Central memory CD4-positive, alpha-beta T cell (primary cell): ENCODE measurements around the gene TBCK.
"Not testable (repeated sequence)": the region's sequence is repeated elsewhere in the genome, so short reads cannot be mapped to it uniquely, and the experiment has no call there.

Source experiments
- DNase-seq: peaks from one replicate; pipeline ENCODE4 v3.0.0; 2022

The TBCK gene

DNA sequence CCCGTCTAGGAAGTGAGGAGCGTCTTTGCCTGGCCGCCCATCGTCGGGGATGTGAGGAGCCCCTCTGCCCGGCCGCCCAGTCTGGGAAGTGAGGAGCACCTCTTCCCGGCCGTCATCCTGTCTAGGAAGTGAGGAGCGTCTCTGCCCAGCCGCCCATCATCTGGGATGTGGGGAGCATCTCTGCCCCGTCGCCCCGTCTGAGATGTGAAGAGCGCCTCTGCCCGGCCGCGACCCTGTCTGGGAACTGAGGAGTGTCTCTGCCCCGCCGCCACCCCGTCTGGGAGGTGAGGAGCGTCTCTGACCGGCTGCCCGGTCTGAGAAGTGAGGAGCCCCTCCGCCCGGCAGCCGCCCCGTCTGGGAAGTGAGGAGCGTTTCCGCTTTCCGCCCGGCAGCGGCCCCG is 5.2 kb upstream of the TBCK start:
- DNase-seq = not testable (repeated sequence)

DNA sequence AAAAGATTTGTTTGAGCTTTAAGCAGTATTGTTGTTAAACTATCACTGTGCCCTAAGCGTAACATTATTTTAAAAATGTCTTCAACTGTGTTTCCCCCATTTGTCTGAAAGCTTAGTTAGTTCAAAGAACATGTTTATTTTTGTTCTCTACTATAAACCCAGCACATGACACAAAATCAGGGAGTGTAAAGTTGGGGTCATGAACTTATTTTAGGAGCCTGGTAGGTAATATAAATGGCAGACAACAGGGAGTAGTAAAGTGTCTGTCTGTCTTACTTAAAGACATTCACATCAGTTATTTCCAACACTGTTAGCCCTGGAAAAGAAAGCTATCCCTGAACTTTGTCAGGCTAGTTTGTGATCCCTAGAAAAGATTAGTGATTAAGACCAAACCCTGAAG is 4.2 kb upstream of the TBCK start:
- no peak for DNase-seq

DNA sequence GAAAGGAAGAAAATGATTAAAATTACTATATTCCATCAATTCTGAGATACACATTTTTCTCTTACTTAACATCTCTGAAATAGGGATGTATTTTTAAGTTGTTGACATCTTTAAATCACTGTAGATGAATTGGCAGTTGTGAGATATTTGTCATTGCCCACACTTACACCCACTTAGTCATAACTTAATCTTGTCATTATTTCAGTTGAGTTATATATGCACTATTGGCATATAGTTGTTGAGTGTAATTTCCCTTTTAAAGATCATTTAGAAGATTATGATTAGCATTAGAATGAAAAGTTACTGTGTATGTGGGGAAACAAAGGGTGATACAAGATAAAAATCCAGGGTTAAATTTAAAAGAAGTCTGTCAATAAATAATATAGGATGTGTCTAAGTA is 2.5 kb upstream of the TBCK start:
- DNase-seq = no peak

DNA sequence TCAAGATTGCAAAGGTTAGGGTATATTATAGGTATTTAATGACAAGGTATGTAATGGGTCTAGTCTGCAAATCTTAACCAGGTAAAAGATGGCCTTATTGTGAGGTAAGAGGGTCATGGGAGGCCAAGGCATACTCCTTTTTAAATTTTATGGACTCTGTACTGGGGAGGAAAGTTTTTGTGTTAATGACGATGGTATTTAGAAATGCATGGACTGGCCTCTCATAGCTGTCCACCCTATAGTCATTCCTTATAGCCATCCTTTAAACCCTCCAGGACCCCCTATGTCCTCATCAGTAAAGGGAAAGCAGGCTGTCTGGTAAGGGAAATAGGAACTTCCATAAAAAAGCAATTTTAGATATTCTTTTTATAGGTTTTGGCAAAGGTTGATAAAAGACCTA is 1.8 kb upstream of the TBCK start:
- DNase-seq = no peak

DNA sequence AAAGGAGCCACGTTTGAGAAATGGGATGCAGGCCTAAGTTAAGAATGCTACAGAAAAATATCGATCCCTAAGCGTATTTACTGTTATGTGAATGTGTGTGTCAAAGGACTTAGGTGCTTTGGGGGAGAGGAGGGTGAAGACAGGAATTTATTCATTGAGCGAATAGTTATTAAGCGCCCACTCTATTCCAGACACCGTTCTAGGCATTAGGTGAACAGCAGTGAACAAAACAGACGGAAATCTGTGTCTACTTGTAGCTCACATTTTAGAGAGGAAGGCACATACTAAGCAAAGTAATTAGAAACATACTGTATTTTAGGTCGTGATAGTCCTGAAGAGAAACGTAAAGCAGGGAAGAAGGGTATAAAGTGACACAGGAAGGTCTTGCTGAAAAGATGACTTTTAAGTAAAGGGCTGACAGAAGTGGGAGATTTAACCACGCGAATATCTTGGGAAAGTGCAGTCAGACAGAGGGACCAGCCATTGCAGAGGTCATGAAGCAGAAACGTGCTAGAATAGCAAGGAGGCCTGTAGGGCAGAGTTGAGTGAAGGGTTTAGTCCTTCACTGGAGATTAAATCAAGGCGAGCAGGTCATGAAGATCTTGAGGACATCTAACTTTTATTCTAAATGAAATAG is 882 bp upstream of the TBCK start:
- DNase-seq = peak; percentile 2

DNA sequence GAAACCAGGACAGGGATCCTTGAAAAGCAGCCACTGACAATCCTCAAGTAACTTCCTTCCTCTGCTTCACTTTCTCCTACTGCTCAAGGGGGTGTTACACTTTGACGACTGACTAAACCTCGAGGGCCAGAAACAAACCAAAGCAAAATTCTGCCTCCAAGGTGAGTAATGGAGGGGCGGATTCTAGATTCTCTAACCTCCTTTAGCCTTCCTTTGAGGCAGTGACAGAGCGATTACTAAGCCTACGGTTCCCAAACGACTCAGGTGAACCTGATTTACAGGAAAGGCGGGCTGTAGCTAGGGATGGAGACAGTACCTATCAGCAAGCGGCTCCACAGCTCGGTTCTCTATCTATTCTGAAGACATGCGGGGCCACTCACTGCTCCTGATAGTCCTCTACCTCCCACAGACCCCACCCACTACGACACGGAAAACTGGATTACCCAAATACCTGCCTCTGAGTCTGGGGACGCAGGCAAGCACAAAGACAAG is 487 bp downstream of the TBCK start:
- DNase-seq = peak; percentile 48

DNA sequence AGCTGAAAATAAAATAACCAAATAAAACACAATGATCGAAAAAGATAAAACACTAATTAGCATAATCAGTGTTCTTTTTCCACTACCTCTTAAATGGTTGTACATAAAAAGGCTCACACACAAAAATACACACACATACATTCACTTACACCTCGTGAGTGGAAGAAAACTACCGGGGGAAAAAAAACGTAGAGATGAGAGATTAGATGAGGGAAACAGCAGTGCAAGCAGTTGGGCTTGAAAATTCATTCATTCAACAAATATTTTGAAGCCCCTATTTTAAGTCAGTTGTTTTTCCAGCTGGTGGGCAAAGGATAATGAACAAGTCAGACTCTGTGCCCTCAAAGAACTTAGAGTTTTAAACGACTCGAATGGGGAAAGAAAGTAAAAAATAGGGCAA is 1.0 kb downstream of the TBCK start:
- no peak for DNase-seq

DNA sequence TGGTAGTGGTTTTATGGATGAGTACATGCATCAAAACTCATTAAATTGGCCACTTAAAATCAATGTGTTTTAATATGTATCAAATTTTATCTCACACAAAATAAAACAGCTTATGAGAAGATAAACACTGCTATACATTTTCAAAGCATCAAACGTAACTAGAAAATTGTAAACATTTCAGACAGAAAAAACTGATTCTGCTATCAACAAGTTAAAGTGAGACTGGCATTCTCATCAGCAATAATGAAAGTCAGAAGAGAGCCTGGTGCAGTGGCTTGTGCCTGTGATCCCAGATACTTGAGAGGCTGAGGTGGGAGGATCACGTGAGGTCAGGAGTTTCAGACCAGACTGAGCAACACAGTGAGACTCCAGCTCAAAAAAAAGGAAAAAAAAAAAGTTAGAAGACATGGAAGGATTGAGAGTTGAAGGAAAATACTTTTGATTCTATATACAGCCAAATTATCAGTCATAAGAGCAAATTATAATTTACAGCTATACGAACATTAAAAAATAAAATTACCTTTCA is 2.9 kb downstream of the TBCK start:
- DNase-seq = no peak

DNA sequence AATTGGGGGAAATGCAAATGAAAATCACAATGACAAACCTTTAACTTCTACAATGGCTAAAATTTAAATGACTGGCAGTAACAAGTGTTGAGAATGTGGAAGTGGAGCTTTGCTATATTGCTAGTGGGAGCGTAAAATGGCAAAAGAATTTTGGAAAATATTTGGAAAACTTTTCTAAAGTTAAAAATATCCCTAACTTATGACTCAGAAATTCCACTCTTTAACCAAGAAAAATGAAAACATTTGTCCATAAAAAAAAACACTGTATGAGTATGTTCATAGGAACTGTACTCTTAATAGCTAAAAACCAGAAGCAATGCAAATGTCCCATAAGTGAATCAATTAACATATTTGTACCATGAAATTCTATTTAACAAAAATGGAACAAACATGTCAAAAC is 3.6 kb downstream of the TBCK start:
- DNase-seq = no peak

DNA sequence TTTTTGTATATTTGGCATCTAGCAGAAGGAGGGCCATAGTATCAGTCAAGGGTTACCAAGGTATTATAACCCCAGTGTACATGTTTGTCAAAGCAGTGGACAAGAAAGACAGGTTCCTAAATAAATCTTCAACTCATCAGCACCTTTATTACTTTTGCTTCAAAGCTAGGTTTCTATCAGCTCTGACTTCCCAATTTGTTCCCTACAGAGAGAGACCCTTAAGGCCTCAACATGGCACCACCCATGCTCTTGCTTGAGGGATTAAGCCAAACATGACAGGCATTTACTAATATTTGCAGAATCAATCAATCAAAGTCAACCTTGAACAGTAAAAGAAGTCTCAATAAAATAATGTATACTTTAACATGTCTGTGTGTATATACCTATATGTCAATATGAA is 9.4 kb downstream of the TBCK start:
- no peak for DNase-seq

DNA sequence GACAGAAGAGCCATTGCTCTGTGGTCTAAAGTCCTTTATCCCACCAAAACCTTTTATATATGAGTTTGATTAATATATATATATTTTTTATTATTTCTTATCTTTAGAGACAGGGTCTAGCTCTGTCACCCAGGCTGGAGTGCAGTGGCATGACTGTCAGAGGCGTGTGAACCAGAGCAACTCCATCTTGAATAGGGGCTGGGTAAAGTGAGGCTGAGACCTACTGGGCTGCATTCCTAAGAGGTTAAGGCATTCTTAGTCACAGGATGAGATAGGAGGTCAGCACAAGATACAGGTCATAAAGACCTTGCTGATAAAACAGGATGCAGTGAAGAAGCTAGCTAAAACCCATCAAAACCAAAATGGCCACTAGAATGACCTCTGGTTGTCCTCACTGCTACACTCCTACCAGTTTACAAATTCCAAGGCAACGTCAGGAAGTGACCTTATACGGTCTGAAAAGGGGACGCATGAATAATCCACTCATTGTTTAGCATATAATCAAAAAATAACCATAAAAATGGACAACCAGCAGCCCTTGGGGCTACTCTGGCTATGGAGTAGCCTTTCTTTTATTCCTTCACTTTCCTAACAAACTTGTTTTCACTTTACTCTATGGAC is 10.5 kb downstream of the TBCK start:
- no peak for DNase-seq

DNA sequence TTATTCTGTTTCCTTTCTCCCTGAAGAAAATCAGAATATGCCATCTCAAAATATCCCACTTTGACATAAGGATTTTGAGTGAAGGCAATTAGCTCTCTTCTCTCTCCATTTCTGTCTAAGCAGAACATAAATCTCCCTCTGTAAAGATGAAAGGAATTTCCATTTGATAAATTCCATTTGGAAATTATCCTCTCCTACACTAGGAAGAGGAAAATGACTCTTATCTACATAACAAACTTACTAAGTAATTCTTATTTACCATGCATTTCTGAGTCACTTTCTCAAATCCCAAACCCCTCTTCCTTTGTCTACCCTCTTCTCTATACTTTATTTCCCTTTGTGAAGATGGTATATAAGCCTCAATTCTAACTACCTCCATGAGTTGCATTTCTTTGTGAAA is 11.4 kb downstream of the TBCK start:
- DNase-seq = no peak

DNA sequence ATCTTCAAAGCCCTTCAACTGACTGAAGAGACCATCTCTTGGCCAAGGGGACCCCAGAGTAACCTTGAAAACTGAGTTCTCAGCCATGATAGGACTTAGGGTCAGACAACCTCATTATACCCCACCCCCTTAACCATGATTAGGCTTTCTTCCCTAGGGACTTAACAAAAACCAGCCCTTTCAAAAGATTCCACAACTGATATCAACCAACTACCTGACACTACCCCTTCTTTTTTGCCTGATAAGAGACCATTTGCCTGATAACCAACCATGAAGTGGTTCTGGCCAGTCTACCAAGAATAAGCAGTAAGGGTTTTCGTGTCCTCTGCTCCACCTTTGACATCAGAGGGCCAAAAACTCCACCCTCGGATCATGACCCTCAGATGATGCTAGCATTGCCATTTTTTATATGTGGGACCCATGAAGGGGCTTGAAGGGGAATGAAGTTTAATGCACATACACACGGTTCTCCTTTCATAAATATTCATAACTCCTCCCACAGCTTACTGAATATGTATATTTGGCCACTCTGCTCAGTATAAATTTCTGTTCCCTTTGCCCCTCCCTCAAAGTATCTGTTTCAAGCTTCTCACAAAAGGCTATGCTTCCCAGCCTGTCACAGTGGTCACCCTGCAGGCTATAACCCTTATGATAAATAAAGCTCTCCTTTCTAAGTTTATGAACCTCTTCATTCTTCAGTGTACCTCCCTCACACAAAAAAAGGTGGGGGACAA is 12.3 kb downstream of the TBCK start:
- DNase-seq = no peak

DNA sequence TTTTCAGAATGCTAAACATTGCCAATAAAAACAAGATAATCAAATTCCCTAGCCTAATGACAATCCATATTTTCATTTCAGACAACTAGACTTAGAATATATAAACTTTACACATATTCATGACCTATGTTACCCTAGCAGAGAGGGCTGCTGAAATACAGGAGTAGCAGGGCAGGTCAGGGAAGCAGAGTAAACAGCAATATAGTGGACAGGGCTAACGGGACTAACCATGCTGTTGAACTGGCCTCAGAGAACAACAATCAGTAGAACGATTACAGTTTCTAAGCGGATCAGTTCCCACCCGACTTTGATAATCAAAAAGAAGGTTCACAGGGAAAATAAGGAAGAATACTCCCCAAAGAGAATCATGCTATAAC is 14.0 kb downstream of the TBCK start:
- no peak for DNase-seq

DNA sequence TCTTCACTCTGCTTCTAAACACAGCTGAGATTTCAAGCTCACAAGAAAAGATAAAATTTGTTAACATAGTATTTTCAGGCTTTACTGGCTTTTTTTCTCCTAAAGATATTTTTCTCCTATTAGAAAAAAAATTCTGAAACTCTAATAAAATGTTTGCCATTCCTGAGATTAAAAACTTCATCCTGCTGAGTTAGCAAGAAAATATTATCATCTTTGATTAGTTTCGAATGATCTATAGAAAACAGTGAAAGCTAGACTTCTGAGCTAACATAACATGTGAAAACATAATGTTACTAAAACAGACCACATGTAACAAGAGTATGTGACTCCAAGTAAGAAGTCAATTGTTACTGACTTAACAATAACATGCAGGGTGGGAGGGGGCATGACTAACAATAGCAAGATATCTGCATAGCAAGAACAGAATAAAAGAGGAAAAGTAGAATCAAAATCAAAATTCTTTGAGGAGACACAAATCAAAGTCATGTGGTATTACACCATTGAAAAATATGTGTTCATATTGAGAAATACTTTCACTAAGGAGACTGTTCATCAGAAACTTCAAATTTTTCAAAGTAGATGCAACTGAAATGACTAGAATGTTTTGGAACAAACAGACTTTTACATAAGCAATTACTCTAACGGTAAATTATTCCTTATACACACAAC is 14.5 kb downstream of the TBCK start:
- no peak for DNase-seq

DNA sequence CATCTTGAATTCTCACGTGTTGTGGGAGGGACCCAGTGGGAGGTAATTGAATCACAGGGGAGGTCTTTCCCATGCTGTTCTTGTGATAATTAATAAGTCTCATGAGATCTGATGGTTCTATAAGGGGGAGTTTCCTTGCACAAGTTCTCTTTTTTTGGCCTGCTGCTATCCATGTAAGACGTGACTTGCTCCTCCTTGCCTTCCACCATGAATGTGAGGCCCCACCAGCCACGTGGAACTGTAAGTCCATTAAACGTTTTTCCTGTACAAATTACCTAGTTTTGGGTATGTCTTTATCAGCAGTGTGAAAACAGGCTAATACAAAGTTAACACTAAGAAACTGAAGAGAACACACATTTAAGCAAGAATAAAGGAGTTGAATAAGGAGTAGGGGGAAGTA is 16.0 kb downstream of the TBCK start:
- DNase-seq = no peak

DNA sequence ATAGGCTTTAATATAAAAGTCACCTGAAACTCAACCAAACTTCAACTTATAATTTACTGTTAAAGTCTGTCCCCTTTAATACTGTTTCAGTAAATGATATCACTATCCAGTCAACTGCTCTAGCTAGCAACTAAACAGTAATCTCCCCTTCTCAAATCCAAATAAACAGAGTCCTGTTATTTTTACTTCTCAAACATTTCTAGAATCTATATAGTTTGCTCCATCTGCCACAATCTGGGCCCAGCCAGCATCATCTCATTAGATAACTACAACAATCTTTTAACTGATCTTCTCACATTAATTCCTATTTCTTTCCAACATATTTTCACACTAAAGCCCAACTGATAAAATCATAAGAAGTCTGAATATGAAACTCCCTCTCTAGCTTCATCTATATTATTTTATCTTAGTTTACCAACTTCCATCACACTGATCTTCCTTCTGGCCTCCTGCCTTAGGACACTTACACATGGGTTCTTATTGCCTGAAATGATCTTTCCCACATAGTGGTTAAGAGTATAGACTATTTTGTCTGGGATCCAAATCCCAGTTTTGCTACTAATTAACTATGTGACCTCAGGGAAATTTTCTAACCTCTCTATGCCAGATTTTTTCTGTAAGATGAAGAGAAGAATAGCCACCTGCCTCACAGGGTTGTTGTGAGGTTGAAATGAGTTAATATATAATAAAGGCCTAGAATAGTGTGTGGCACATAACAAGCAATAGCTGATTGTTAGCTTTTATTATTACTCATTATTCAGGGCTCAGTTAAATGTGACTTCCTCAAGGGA is 18.6 kb downstream of the TBCK start:
- DNase-seq = no peak

DNA sequence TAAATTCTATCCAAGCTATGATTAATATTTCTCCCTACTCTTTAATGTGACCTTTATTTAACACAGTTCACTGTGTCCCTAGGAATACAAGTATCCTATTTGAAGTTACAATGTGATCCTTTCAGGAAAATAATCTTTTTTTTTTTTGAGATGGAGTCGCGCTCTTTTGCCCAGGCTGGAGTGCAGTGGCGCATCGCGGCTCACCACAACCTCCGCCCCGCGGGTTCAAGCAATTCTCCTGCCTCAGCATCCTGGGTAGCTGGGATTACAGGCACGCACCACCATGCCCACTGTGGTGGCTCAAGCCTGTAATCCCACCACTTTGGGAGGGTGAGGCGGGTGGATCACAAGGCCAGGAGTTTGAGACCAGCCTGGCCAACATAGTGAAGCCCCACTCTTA is 21.9 kb downstream of the TBCK start:
- no peak for DNase-seq

DNA sequence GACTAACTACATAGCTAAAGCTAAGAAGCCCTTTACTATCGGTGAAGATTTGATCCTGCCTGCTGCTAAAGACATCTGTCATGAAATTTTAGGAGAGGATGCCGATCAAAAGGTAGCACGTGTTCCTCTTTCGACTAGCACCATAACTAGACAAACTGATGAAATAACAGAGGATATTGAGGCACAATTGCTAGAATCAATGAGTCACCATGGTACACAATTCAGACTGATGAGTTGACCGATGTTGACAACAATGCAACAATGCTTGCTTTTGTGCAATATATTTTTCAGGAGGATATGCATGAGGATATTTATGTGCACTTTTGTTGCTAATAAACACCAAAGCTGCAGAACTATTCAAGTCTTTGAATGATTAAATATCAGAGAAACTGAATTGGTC is 24.3 kb downstream of the TBCK start:
- no peak for DNase-seq

DNA sequence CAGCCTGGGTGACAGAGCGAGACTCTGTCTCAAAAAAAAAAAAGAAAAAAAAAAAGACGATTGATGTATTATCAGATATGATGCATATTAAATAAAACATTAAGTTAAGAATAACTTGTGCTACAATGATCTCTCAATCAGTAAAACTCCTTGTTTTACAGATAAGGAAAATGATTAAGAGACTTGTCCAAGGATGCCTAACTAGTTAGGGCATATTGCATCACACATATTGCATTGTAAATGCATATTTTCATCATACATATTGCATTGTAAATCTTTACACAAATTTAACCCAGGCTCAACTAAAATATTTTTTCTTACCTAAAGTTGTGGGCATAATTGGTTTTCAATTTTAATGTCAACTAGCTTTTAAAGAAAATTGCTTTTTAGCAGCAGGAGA is 26.3 kb downstream of the TBCK start:
- DNase-seq = no peak

DNA sequence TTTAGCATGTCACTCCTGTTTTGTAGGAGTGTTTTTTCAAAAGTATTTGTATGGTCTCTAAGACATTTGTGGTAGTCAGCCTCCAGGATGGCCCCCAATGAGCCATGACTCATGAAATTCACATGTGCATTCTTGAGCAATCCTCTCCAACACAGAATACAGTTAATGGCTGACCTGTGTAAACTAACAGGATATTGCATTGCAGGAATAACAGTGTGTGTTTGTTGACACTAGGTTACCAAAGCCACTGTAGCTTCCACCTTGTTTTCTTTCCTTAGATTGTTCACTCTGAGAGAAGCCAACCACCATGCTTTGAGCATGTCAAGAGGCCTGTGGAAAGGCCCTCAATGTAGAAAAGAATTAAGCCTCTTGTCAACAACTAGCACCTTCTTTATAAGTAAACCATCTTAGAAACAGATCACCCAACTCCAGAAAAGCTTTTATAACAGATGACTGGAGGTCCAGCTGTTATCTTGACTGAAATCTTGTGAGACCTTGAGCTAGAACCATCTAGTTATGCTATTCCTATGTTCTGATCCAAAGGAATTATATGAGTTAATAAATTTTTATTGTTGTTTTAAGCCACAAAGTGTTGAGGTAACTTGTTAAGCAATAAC is 28.5 kb downstream of the TBCK start:
- DNase-seq = no peak

DNA sequence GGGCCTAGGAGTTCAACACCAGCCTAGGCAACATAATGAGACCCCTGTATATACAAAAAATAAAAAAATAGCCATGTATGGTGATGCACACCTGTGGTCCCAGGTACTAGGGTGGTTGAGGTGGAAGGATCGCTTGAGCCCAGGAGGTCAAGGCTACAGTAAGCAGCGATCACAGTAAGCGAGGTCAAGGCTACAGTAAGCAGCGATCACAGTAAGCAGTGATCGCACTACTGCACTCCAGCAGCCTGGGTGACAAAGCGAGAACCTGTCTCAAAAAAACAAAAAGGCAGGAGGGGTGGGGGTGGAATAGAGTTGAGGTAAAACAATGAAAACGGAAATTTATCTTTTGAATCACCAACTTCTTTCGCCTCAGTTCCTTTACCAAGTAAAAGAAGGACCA is 29.4 kb downstream of the TBCK start:
- no peak for DNase-seq
